Naive B cell (primary cell): Measurements from ENCODE around the gene DIP2B. TPM values are rescaled to one million over a fixed set of nuclear protein-coding genes. Genes with fewer than 3 reads are reported as not detected.

Experiments
- ATAC-seq, 2 donors: fragments of 150-1000 bp; cut with Tn5 transposase; 2 replicates each; pipeline ENCODE4 v1.10.0; 2021; ENCODE audit warnings: low read depth in 2 of 2, mild to moderate bottlenecking in 2 of 2, moderate library complexity in 2 of 2
- DNase-seq: peaks from one replicate; pipeline ENCODE4 v3.0.0; 2022
- H3K27ac Mint-ChIP-seq, 6 donors: one replicate each; pipeline ENCODE4 v1.8.0; 2020 to 2022; ENCODE audit warnings: mild to moderate bottlenecking in 6 of 6, mixed read lengths in 6 of 6, moderate library complexity in 5 of 6, inconsistent platforms in 2 of 6
- H3K27me3 Mint-ChIP-seq, 3 donors: one replicate each; pipeline ENCODE4 v1.8.0; 2021 to 2022; ENCODE audit warnings: mixed read lengths in 3 of 3, mild to moderate bottlenecking in 1 of 3
- H3K36me3 Mint-ChIP-seq, 2 donors: one replicate each; pipeline ENCODE4 v1.8.0; 2020 to 2022; ENCODE audit warnings: mixed read lengths in 2 of 2, inconsistent platforms in 1 of 2, mild to moderate bottlenecking in 1 of 2
- H3K4me1 Mint-ChIP-seq, 3 donors: one replicate each; pipeline ENCODE4 v1.8.0; 2020 to 2022; ENCODE audit warnings: mixed read lengths in 3 of 3, inconsistent platforms in 1 of 3, mild to moderate bottlenecking in 1 of 3, moderate library complexity in 1 of 3
- H3K4me3 Mint-ChIP-seq, 8 donors: one replicate each; pipeline ENCODE4 v1.8.0; 2020 to 2022; ENCODE audit warnings: mild to moderate bottlenecking in 8 of 8, mixed read lengths in 8 of 8, moderate library complexity in 8 of 8, inconsistent platforms in 2 of 8
- H3K9me3 Mint-ChIP-seq, 7 donors: one replicate each; pipeline ENCODE4 v1.8.0; 2020 to 2022; ENCODE audit warnings: mixed read lengths in 7 of 7, mild to moderate bottlenecking in 5 of 7, inconsistent platforms in 2 of 7, moderate library complexity in 1 of 7
- polyA plus RNA-seq, 6 donors: library from polyadenylated mRNA; unstranded; fragments of 300-500 nt; fragmentation: Illumina TruSeq; gene quantifications; one replicate each; pipeline ENCODE4 v1.2.3, GENCODE V29; 2021; ENCODE audit warnings: low read depth in 6 of 6

The DIP2B gene
- polyA plus RNA-seq, 6 donors from 2014 or later: 13.4 to 26.7 (median 18.1) TPM

DNA sequence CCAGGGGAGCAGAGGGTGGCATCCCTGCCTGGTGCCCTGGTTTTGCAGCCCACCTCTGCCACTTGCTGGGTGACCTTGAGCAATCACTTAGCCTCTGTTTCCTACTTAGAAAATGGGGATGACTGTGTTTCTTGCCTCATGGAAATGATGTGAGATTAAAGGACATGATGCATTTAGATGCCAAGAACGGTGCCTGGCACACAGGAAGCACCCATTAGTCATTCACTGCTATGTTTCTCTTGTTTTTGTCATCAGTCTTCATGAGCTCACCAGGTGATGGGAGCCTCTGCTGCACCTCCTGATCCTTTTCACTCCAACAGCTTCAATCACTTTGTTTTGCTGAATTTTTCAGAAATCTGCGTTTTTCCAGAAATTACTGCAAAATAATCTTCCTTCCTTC lies 235.5 kb downstream of the DIP2B start:
- Mint-ChIP-seq H3K27me3 (no peaks in the 10 kb centered on the region), H3K27ac (peak overlapping the region in 1 of 6 donors; percentile 18), H3K4me1 (peaks cover 0 to 5% (median 3%) of the 10 kb centered on the region in 3 donors), H3K9me3 (no peaks in the 10 kb centered on the region), H3K36me3 (peaks cover 42 to 47% of the 10 kb centered on the region in 2 donors), H3K4me3 (no peak overlapping the region)
- DNase-seq (no peak), ATAC-seq (no peak)

- Mint-ChIP-seq H3K4me1 (peaks cover 0 to 5% (median 3%) of the 10 kb centered on the region in 3 donors), H3K4me3 (no peak overlapping the region), H3K9me3 (no peaks in the 10 kb centered on the region), H3K36me3 (peaks cover 44 to 51% of the 10 kb centered on the region in 2 donors), H3K27ac (no peak overlapping the region), H3K27me3 (no peaks in the 10 kb centered on the region)
- DNase-seq (no peak), ATAC-seq (no peak)
Measured at GRCh38 chr12:50742776-50743175, 238.0 kb downstream of the DIP2B start.

DNA sequence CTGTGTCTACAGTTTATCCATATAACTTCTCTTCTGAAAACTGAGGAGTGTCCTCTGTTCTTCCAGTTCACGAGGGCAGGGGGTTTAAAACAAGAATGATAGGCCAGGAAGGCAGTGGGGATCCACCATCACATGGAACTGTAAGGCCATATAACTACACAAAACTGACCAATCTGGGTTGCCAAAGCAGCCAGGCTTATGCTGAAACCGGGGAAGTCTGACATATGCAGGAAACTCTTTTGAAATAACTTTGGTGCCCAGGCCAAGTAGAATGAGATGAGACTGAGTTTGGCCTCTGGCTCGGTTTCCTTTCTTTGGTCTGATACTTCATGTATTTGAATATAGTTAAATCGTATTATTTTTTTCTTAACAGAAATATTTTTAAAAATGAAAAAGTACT lies 241.1 kb downstream of the DIP2B start:
- Mint-ChIP-seq H3K27ac (peak overlapping the region in 2 of 6 donors; percentile 4 to 83), H3K9me3 (no peaks in the 10 kb centered on the region), H3K36me3 (peaks cover 34 to 48% of the 10 kb centered on the region in 2 donors), H3K4me1 (peaks cover 0 to 2% (median 0%) of the 10 kb centered on the region in 3 donors), H3K4me3 (no peak overlapping the region), H3K27me3 (no peaks in the 10 kb centered on the region)
- ATAC-seq (no peak), DNase-seq (no peak)

GRCh38 chr12:50746431-50746830 lies 241.6 kb downstream of the DIP2B start:
- DNase-seq (no peak), ATAC-seq (no peak)
- Mint-ChIP-seq H3K27me3 (no peaks in the 10 kb centered on the region), H3K4me3 (no peak overlapping the region), H3K9me3 (no peaks in the 10 kb centered on the region), H3K36me3 (peaks cover 28 to 42% of the 10 kb centered on the region in 2 donors), H3K27ac (peak overlapping the region in 1 of 6 donors; percentile 65), H3K4me1 (no peaks in the 10 kb centered on the region)

GRCh38 chr12:50747817-50748216 lies 243.0 kb downstream of the DIP2B start:
- no peaks in the 10 kb centered on the region for H3K27me3 Mint-ChIP-seq
- no peak overlapping the region for H3K4me3 Mint-ChIP-seq
- no peak for ATAC-seq
- H3K27ac Mint-ChIP-seq: peak overlapping the region in 2 of 6 donors; percentile 24 to 26
- H3K9me3 Mint-ChIP-seq: no peaks in the 10 kb centered on the region
- no peak for DNase-seq
- no peaks in the 10 kb centered on the region for H3K4me1 Mint-ChIP-seq
- peaks cover 23 to 40% of the 10 kb centered on the region in 2 donors for H3K36me3 Mint-ChIP-seq

DNA sequence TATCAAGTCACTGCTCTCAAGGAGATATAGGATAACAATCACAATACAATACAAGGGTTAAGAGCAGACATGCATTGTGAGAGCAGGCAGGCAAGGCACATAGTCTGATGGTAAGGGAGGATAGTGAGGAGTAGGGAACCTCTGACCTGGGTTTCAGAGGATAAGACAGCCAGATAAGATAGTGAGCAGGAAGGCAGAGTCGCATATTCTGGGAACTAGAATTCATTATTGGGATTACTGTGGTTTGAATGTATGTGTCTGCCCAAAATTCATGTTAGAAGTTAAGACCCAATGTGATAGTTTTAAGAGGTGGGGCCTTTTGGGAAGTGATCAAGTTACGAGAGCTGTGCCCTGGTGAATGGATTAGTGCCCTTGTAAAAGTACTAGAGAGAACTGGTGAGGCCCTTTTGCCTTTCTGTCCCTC lies 244.7 kb downstream of the DIP2B start:
- no peaks in the 10 kb centered on the region for H3K27me3 Mint-ChIP-seq
- H3K27ac Mint-ChIP-seq: peak overlapping the region in 3 of 6 donors; percentile 1 to 22 (median 8)
- H3K9me3 Mint-ChIP-seq: no peaks in the 10 kb centered on the region
- no peak overlapping the region for H3K4me3 Mint-ChIP-seq
- DNase-seq (no peak), ATAC-seq (no peak)
- peaks cover 18 to 33% of the 10 kb centered on the region in 2 donors for H3K36me3 Mint-ChIP-seq
- no peaks in the 10 kb centered on the region for H3K4me1 Mint-ChIP-seq

GRCh38 chr12:50750366-50750765 lies 245.6 kb downstream of the DIP2B start:
- H3K36me3 Mint-ChIP-seq: peaks cover 16 to 30% of the 10 kb centered on the region in 2 donors
- ATAC-seq: no peak
- no peaks in the 10 kb centered on the region for H3K4me1 Mint-ChIP-seq
- DNase-seq: no peak
- H3K9me3 Mint-ChIP-seq: no peaks in the 10 kb centered on the region
- no peaks in the 10 kb centered on the region for H3K27me3 Mint-ChIP-seq
- H3K4me3 Mint-ChIP-seq: no peak overlapping the region
- peak overlapping the region in 5 of 6 donors; percentile 10 to 79 (median 60) for H3K27ac Mint-ChIP-seq

DNA sequence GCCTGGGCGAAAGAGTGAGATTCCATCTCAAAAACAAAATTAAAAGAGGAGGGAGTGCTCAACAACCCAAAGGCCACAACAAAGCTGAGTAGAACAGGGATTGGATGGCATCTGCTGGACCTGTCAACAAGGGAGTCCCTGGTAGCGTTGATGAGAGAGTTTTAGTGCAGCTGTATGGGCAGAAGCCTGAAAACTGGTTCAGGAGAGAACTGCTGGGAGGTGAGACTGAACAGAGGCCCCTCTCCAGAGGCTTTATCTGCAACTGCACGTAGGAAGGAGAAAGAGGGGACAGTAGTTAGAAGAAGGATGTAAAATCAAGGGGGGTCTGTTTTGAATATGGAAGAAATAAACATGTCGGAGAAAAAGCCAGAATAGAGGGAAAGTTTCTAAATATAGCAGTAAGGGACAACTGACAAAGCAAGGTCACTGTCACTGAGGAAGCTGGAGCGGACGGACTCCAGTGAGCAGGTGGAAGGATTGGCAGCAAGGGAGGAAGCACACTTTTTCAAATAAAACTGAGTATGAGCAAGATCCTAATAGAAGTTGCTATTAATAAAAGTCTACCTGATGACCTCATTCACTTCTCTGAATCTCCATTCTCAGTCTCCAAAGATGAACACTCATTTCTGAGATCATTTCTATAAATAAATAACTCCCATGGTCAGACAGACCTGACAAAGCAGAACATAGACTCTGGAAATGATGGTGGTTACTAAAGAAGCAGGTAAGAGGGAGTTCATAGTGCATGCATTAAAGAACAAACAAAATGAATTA lies 247.3 kb downstream of the DIP2B start:
- Mint-ChIP-seq H3K27me3 (no peaks in the 10 kb centered on the region), H3K36me3 (peaks cover 10 to 18% of the 10 kb centered on the region in 2 donors), H3K4me1 (no peaks in the 10 kb centered on the region), H3K27ac (peak overlapping the region; percentile 12 to 92 (median 70)), H3K4me3 (peak overlapping the region in 1 of 8 donors; percentile 15), H3K9me3 (no peaks in the 10 kb centered on the region)
- DNase-seq (no peak), ATAC-seq (no peak)

- peak overlapping the region in 3 of 6 donors; percentile 24 to 71 (median 54) for H3K27ac Mint-ChIP-seq
- no peaks in the 10 kb centered on the region for H3K9me3 Mint-ChIP-seq
- H3K4me1 Mint-ChIP-seq: no peaks in the 10 kb centered on the region
- ATAC-seq (no peak), DNase-seq (no peak)
- H3K36me3 Mint-ChIP-seq: peaks cover 5 to 18% of the 10 kb centered on the region in 2 donors
- no peaks in the 10 kb centered on the region for H3K27me3 Mint-ChIP-seq
- no peak overlapping the region for H3K4me3 Mint-ChIP-seq
Measured at GRCh38 chr12:50753232-50753769, 248.5 kb downstream of the DIP2B start.

DNA sequence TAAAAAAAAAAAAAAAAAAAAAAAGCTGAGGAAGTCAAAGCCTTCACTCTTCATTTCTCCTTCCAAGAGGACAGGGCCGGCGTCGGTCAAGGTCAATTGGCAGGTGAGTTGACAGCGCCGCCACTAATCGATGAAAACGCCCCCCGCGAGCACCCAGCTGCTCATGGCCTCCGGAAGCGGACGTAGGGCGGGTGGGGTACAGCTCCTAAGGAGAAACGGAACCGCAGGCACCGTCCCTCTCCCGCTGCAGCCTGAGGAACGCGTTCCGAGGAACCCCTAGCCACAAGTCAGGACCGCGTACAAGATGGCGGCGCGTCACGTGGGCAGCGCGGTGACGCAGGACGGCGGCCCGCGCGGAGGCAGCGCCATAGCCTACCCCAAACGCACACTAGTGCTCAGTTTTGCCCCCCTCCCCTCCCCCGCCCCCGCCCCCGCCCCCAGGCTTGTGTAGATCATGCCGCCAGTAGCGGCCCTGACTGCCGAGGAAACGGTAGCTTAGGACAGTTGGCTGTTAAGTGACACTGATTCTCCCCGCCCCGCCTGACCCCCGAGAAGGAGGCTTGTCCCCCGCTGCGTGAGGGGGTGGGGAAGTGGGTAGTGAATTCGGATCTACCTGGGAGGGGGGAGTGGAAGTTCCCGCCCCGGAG lies 259.0 kb downstream of the DIP2B start, which contains the start of gene ATF1:
ATF1 (plus strand) TSS at position 463 of the 647 bp plus-strand sequence. CDS start 16,045 bp downstream, outside the sequence.
- Mint-ChIP-seq H3K27me3 (no peaks in the 10 kb centered on the region), H3K4me1 (peaks cover 26 to 38% (median 35%) of the 10 kb centered on the region in 3 donors), H3K4me3 (peak within 1 kb of the TSS; percentile 90 to 99 (median 96))

GRCh38 chr12:50764286-50765094 lies 259.7 kb downstream of the DIP2B start:
- peak overlapping the region; percentile 90 to 99 (median 96) for H3K4me3 Mint-ChIP-seq
- H3K4me1 Mint-ChIP-seq: peaks cover 30 to 38% (median 36%) of the 10 kb centered on the region in 3 donors
- H3K27ac Mint-ChIP-seq: peak overlapping the region; percentile 98 to 99 (median 98)
- H3K36me3 Mint-ChIP-seq: no peaks in the 10 kb centered on the region
- peaks cover 0 to 3% (median 0%) of the 10 kb centered on the region in 7 donors for H3K9me3 Mint-ChIP-seq
- H3K27me3 Mint-ChIP-seq: no peaks in the 10 kb centered on the region
- DNase-seq: no peak
- peak; percentile 48 to 51 for ATAC-seq

More for the DNA sequence above, 259.0 kb downstream of the DIP2B start, which contains the start of gene ATF1:
- ATAC-seq (peak; percentile 78 to 80), DNase-seq (peak; percentile 90)
- Mint-ChIP-seq H3K27ac (peak within 1 kb of the TSS; percentile 98 to 99 (median 98)), H3K36me3 (no peaks in the 10 kb centered on the region), H3K9me3 (no peaks in the 10 kb centered on the region)

- ATAC-seq (peak; percentile 24 to 28), DNase-seq (peak; percentile 46)
- Mint-ChIP-seq H3K36me3 (peaks cover 0 to under 1% of the 10 kb centered on the region in 2 donors), H3K4me1 (peaks cover 30 to 38% (median 36%) of the 10 kb centered on the region in 3 donors), H3K4me3 (peak overlapping the region; percentile 90 to 98 (median 94)), H3K27ac (peak overlapping the region; percentile 42 to 98 (median 95)), H3K9me3 (peaks cover 0 to 3% (median 0%) of the 10 kb centered on the region in 7 donors), H3K27me3 (no peaks in the 10 kb centered on the region)
Measured at GRCh38 chr12:50765095-50765911, 260.5 kb downstream of the DIP2B start.
